Tibial artery (tissue), 4 donors: ENCODE results near the gene CHRD.
A peak's percentile ranks its signal among the peaks of the same experiment; 100 is the strongest.

Experiments used
- DNase-seq, 2 donors: peaks; one replicate each; pipeline ENCODE4 v3.0.0-alpha.2; 2019
- H3K27ac ChIP-seq, 2 donors: fragments of 200-600 bp; sonication (generic) in 1 of 2; 1 replicate in 1 of 2; 2 replicates in 1 of 2; pipeline ENCODE4 v1.5.1; 2018 to 2019; ENCODE audit warnings: mild to moderate bottlenecking in 1 of 2
- H3K27me3 ChIP-seq, 2 donors: fragments of 200-600 bp; sonication (generic) in 1 of 2; one replicate each; pipeline versions ENCODE4 v1.5.1 to v1.6.0; 2016 to 2019
- H3K36me3 ChIP-seq, 3 donors: fragments of 200-600 bp; sonication (generic) in 2 of 3; one replicate each; pipeline ENCODE4 v1.5.1; 2016 to 2019; ENCODE audit warnings: mild to moderate bottlenecking in 2 of 3
- H3K4me1 ChIP-seq, 4 donors: fragments of 200-600 bp; sonication (generic) in 2 of 4; 1 replicate in 3 of 4; 2 replicates in 1 of 4; pipeline ENCODE4 v1.5.1; 2016 to 2019
- H3K4me3 ChIP-seq, 2 donors: fragments of 200-600 bp; sonication (generic) in 1 of 2; 1 replicate in 1 of 2; 2 replicates in 1 of 2; pipeline ENCODE4 v1.5.1; 2018 to 2019; ENCODE audit warnings: mild to moderate bottlenecking in 2 of 2
- H3K9me3 ChIP-seq, 3 donors: fragments of 200-600 bp; sonication (generic) in 1 of 3; one replicate each; pipeline ENCODE4 v1.5.1; 2016 to 2019
- CTCF ChIP-seq, 2 experiments: fragments of 200-600 bp in 1 of 2; fragments of 450-650 bp in 1 of 2; IDR thresholded peaks; one replicate each; pipeline ENCODE4 v1.5.1; 2017 to 2019; ENCODE audit warnings: antibody characterized with exemption in 2 of 2, mild to moderate bottlenecking in 1 of 2, moderate library complexity in 1 of 2
- intact Hi-C: fragments of 100-400 bp; cut with DNase I; formaldehyde crosslinking; loops from one replicate; pipeline ENCODE4 v1.15.0; 2023; ENCODE audit warnings: low total_unique reads

Gene CHRD

GRCh38 chr3:184378651-184379357 is 1.1 kb upstream of the CHRD start:
- no peaks in the 10 kb centered on the region for H3K9me3 ChIP-seq
- peak overlapping the region; percentile 67 to 72 for H3K27ac ChIP-seq
- H3K4me1 ChIP-seq: peaks cover 0 to 21% (median 16%) of the 10 kb centered on the region in 4 donors
- peaks cover 0 to 3% of the 10 kb centered on the region in 2 donors for H3K27me3 ChIP-seq
- H3K36me3 ChIP-seq: no peaks in the 10 kb centered on the region
- H3K4me3 ChIP-seq: no peak overlapping the region
- intact Hi-C loops: loop anchor here (10.0 kb wide), 1 partner anchor 166 kb away; no protein-coding TSS in a partner anchor
- DNase-seq: peak in 1 of 2 donors; percentile 57
- no peak for TF ChIP-seq CTCF (IDR thresholded peaks at IDR 0.05)

GRCh38 chr3:184380185-184380626 is 352 bp downstream of the CHRD start:
- intact Hi-C loops: no loop called here
- H3K27ac ChIP-seq: peak overlapping the region in 1 of 2 donors; percentile 72
- peak; percentile 74 to 84 for DNase-seq

GRCh38 chr3:184380627-184381260 is 890 bp downstream of the CHRD start:
- Histone ChIP-seq H3K4me3 (peak overlapping the region; percentile 58 to 69), H3K36me3 (peaks cover 0 to 3% (median under 1%) of the 10 kb centered on the region in 3 donors), H3K9me3 (no peaks in the 10 kb centered on the region), H3K27ac (peak overlapping the region; percentile 61 to 72), H3K27me3 (peaks cover 0 to 3% of the 10 kb centered on the region in 2 donors), H3K4me1 (peaks cover 0 to 21% (median 16%) of the 10 kb centered on the region in 4 donors)
- DNase-seq: no peak
- no peak for TF ChIP-seq CTCF (IDR thresholded peaks at IDR 0.05)
- intact Hi-C loops: no loop called here

More at GRCh38 chr3:184380185-184380626, 352 bp downstream of the CHRD start:
- H3K4me3 ChIP-seq: peak overlapping the region; percentile 58 to 69
- peaks cover 0 to 3% of the 10 kb centered on the region in 2 donors for H3K27me3 ChIP-seq
- H3K9me3 ChIP-seq: no peaks in the 10 kb centered on the region
- TF ChIP-seq CTCF (IDR thresholded peaks at IDR 0.05): no peak
- peaks cover 0 to 21% (median 16%) of the 10 kb centered on the region in 4 donors for H3K4me1 ChIP-seq
- H3K36me3 ChIP-seq: peaks cover 0 to 3% (median 0%) of the 10 kb centered on the region in 3 donors

GRCh38 chr3:184381261-184382224 is 1.7 kb downstream of the CHRD start:
- Histone ChIP-seq H3K27ac (peak overlapping the region; percentile 33 to 61), H3K36me3 (peaks cover 0 to 9% (median 3%) of the 10 kb centered on the region in 3 donors), H3K4me3 (peak overlapping the region; percentile 58 to 69), H3K4me1 (peaks cover 0 to 21% (median 16%) of the 10 kb centered on the region in 4 donors), H3K9me3 (no peaks in the 10 kb centered on the region), H3K27me3 (peaks cover 0 to 3% of the 10 kb centered on the region in 2 donors)
- no peak for TF ChIP-seq CTCF (IDR thresholded peaks at IDR 0.05)
- intact Hi-C loops: no loop called here
- peak; percentile 51 to 83 for DNase-seq
